T follicular helper cell (primary cell): ENCODE data around the gene KSR2.

ENCODE experiments used
- DNase-seq: peaks from one replicate; pipeline ENCODE4 v3.0.0-alpha.2; 2020; ENCODE audit warnings: low read depth

Gene KSR2

GRCh38 chr12:117528538-117528937 is 440.3 kb downstream of the KSR2 start:
- DNase-seq, result no peak

GRCh38 chr12:117527479-117527855 is 441.3 kb downstream of the KSR2 start:
- no peak for DNase-seq

- DNase-seq, result no peak
Measured at GRCh38 chr12:117526757-117527478, 441.9 kb downstream of the KSR2 start.

GRCh38 chr12:117525766-117526165 is 443.0 kb downstream of the KSR2 start:
- DNase-seq, result no peak

- no peak for DNase-seq
Measured at GRCh38 chr12:117524806-117525205, 444.0 kb downstream of the KSR2 start.

- no peak for DNase-seq
Measured at GRCh38 chr12:117523971-117524370, 444.8 kb downstream of the KSR2 start.

GRCh38 chr12:117522559-117522958 is 446.2 kb downstream of the KSR2 start:
- no peak for DNase-seq

GRCh38 chr12:117521867-117522266 is 446.9 kb downstream of the KSR2 start:
- DNase-seq, result no peak

GRCh38 chr12:117521346-117521745 is 447.4 kb downstream of the KSR2 start:
- no peak for DNase-seq

- DNase-seq, result no peak
Measured at GRCh38 chr12:117518594-117519270, 450.1 kb downstream of the KSR2 start.

GRCh38 chr12:117517219-117517739 is 451.5 kb downstream of the KSR2 start:
- DNase-seq, result no peak

- no peak for DNase-seq
Measured at GRCh38 chr12:117516034-117516433, 452.8 kb downstream of the KSR2 start.

GRCh38 chr12:117514016-117514415 is 454.8 kb downstream of the KSR2 start:
- no peak for DNase-seq

- no peak for DNase-seq
Measured at GRCh38 chr12:117513353-117513752, 455.4 kb downstream of the KSR2 start.

- no peak for DNase-seq
Measured at GRCh38 chr12:117508468-117508867, 460.3 kb downstream of the KSR2 start.

- DNase-seq, result no peak
Measured at GRCh38 chr12:117507548-117507947, 461.2 kb downstream of the KSR2 start.

GRCh38 chr12:117506333-117506732 is 462.5 kb downstream of the KSR2 start:
- DNase-seq, result no peak

- DNase-seq, result no peak
Measured at GRCh38 chr12:117502633-117503032, 466.2 kb downstream of the KSR2 start.

- no peak for DNase-seq
Measured at GRCh38 chr12:117502233-117502632, 466.6 kb downstream of the KSR2 start.

- no peak for DNase-seq
Measured at GRCh38 chr12:117501076-117501869, 467.5 kb downstream of the KSR2 start.

- no peak for DNase-seq
Measured at GRCh38 chr12:117499759-117500485, 468.9 kb downstream of the KSR2 start.

- DNase-seq, result no peak
Measured at GRCh38 chr12:117498880-117499279, 469.9 kb downstream of the KSR2 start.
